K562 (cell line): ENCODE results near the gene IRF3. TPM values are rescaled to one million over a fixed set of nuclear protein-coding genes. Genes with fewer than 3 reads are reported as not detected.

Experiments
- ATAC-seq: fragments of 200-7000 bp; cut with Tn5 transposase; 3 replicates; pipeline ENCODE4 v1.9.1; 2020; ENCODE audit warnings: moderate library complexity
- BruUV-seq: library from RNA; stranded (reverse); fragments of 400-500 nt; replicated peaks from 2 replicates; lab custom pipeline; 2021; lab: Mats Ljungman, UMichigan
- CTCF ChIA-PET: fragments of 300-600 bp; formaldehyde crosslinking; extraction: SDS; loops from one replicate; lab custom pipeline; 2021; ENCODE audit warnings: low intra/inter-chr PET ratio; lab: Yijun Ruan, JAX
- POLR2A ChIA-PET: fragments of 300-600, 350-650 bp; sonication (Branson Sonifier 250); formaldehyde crosslinking; extraction: SDS; loops from one replicate; lab custom pipeline; 2021; ENCODE audit warnings: antibody characterized with exemption, inconsistent platforms; lab: Yijun Ruan, JAX
- DNase-seq, 4 experiments: peaks; one replicate each; pipeline versions ENCODE4 v3.0.0 to v3.0.0-alpha.2; 2011 to 2018; ENCODE audit warnings: low spot score in 3 of 4, mixed read lengths in 3 of 4; ENCODE audit errors: extremely low read depth in 1 of 4
- FAIRE-seq: peaks from 2 replicates; lab custom pipeline; 2011; peaks lifted over from hg19 to GRCh38; lab: Jason Lieb, UNC
- H2AFZ ChIP-seq: 2 replicates; pipeline ENCODE4 v1.6.0; 2011; ENCODE audit warnings: low read depth, low read length, control low read depth, inconsistent platforms
- H3K27ac ChIP-seq: fragments of 200-600 bp; 3 replicates; pipeline ENCODE4 v1.8.0; 2011; ENCODE audit warnings: low read depth, mild to moderate bottlenecking, control low read depth, inconsistent platforms, low read length, moderate library complexity, mixed read lengths; ENCODE audit errors: extremely low read depth
- H3K27me3 ChIP-seq, 2 experiments: fragments of 300-600 bp in 1 of 2; 2 replicates in 1 of 2; 3 replicates in 1 of 2; pipeline versions ENCODE4 v1.6.0 to v1.8.0; 2011; ENCODE audit warnings: inconsistent platforms in 2 of 2, low read length in 2 of 2, mild to moderate bottlenecking in 1 of 2, mixed read lengths in 1 of 2, moderate library complexity in 1 of 2; ENCODE audit not compliant: control insufficient read depth in 2 of 2, insufficient read depth in 2 of 2
- H3K36me3 ChIP-seq: fragments of 300-600 bp; 3 replicates; pipeline ENCODE4 v1.8.0; 2011; ENCODE audit warnings: mild to moderate bottlenecking, low read length, inconsistent platforms; ENCODE audit not compliant: control insufficient read depth, insufficient read depth
- H3K4me1 ChIP-seq, 2 experiments: fragments of 200-600 bp in 1 of 2; replicated peaks in 1 of 2; 2 replicates in 1 of 2; 3 replicates in 1 of 2; pipeline versions ENCODE4 v1.5.1 to v1.8.0; 2011; ENCODE audit warnings: inconsistent platforms in 2 of 2, low read length in 2 of 2, mild to moderate bottlenecking in 1 of 2, mixed read lengths in 1 of 2, moderate library complexity in 1 of 2; ENCODE audit not compliant: control insufficient read depth in 2 of 2, insufficient read depth in 2 of 2
- H3K4me2 ChIP-seq: 2 replicates; pipeline ENCODE4 v1.6.1; 2011; ENCODE audit warnings: low read length, control low read depth, inconsistent platforms, mixed read lengths; ENCODE audit not compliant: insufficient read depth
- H3K4me3 ChIP-seq: fragments of 200-600 bp; sonication (generic), shearing (Covaris generic); 2 replicates; pipeline ENCODE4 v1.5.1; 2016; ENCODE audit warnings: control low read depth, inconsistent platforms
- H3K79me2 ChIP-seq: fragments of 200-600 bp; 3 replicates; pipeline ENCODE4 v1.8.0; 2011; ENCODE audit warnings: low read length, inconsistent platforms; ENCODE audit not compliant: control insufficient read depth, insufficient read depth
- H3K9ac ChIP-seq, 2 experiments: 2 replicates each; pipeline versions ENCODE4 v1.6.0 to v1.6.1; 2011; ENCODE audit warnings: low read depth in 2 of 2, low read length in 2 of 2, control low read depth in 1 of 2, inconsistent platforms in 1 of 2, mild to moderate bottlenecking in 1 of 2, mixed read lengths in 1 of 2; ENCODE audit not compliant: insufficient read depth in 1 of 2
- H3K9me1 ChIP-seq: one replicate; pipeline ENCODE4 v1.6.0; 2011; ENCODE audit warnings: inconsistent platforms, mild to moderate bottlenecking, low read length, moderate library complexity; ENCODE audit not compliant: control insufficient read depth, insufficient read depth
- H3K9me3 ChIP-seq: replicated peaks from 2 replicates; pipeline ENCODE4 v1.5.1; 2011; ENCODE audit warnings: low read depth, low read length, inconsistent platforms; ENCODE audit not compliant: control insufficient read depth, insufficient read depth
- H4K20me1 ChIP-seq: replicated peaks from 2 replicates; pipeline ENCODE4 v1.6.1; 2011; ENCODE audit warnings: low read length, inconsistent platforms, mixed read lengths; ENCODE audit not compliant: control insufficient read depth, insufficient read depth
- BCOR ChIP-seq: fragments of 450-650 bp; IDR thresholded peaks from 2 replicates; pipeline ENCODE4 v1.6.1; 2016
- KDM1A ChIP-seq, 2 experiments: fragments of 450-650 bp; IDR thresholded peaks; 2 replicates each; pipeline ENCODE4 v1.6.1; 2016; ENCODE audit warnings: mild to moderate bottlenecking in 2 of 2
- NCOA2 ChIP-seq, 2 experiments: fragments of 450-650 bp; IDR thresholded peaks; 2 replicates each; pipeline ENCODE4 v1.6.1; 2018; ENCODE audit warnings: mild to moderate bottlenecking in 2 of 2, moderate library complexity in 1 of 2; ENCODE audit not compliant: partially characterized antibody in 2 of 2
- POLR2G ChIP-seq: fragments of 200-400 bp; formaldehyde crosslinking; IDR thresholded peaks from 2 replicates; pipeline ENCODE4 v1.6.1; 2017; ENCODE audit warnings: low read depth, mild to moderate bottlenecking, antibody characterized with exemption, low read length, moderate library complexity
- RBFOX2 ChIP-seq: fragments of 200-400 bp; formaldehyde crosslinking; IDR thresholded peaks from 2 replicates; pipeline ENCODE4 v1.6.1; 2017; ENCODE audit warnings: low read depth, mild to moderate bottlenecking, low read length, moderate library complexity
- SREBF2 ChIP-seq: sonication (generic); formaldehyde crosslinking; IDR thresholded peaks from 2 replicates; pipeline ENCODE4 v1.4.0; 2020; ENCODE audit warnings: mild to moderate bottlenecking, missing genetic modification reagents
- WGBS: fragments of 100-300 bp; shearing (Covaris generic); methylation state at CpG from one replicate; pipeline ENCODE4 v1.1.6; 2016; ENCODE audit warnings: low coverage, mixed read lengths; ENCODE audit not compliant: insufficient coverage; ENCODE audit errors: missing lambda C conversion rate; 5-methylcytosine and 5-hydroxymethylcytosine counted together
- in situ Hi-C: fragments of 300-500 bp; cut with MboI; formaldehyde crosslinking; loops from 4 replicates; pipeline ENCODE4 v1.15.0; 2018; ENCODE audit warnings: inconsistent platforms, mixed read lengths
- intact Hi-C: fragments of 100-400 bp; cut with micrococcal nuclease; formaldehyde crosslinking; loops from 2 replicates; pipeline ENCODE4 v1.14.2; 2022
- polyA plus RNA-seq, 8 experiments: library from polyadenylated mRNA; depleted of rRNA in 4 of 8; stranded (reverse) in 5 of 8; unstranded in 3 of 8; fragments of >200 nt; fragmentation: Nextera tagmentation in 2 of 8; fragmentation: Illumina TruSeq in 1 of 8; extraction: Ambion mirVana in 2 of 8; extraction: Trizol in 1 of 8; gene quantifications; 2 replicates each; pipeline versions ENCODE4 v1.2.1 to v1.2.3, GENCODE V29; 2011 to 2014; ENCODE audit warnings: inconsistent platforms in 1 of 8, missing spikeins in 1 of 8
- total RNA-seq, 7 experiments: library from RNA; depleted of rRNA in 6 of 7; stranded (reverse); fragments of >200 nt in 6 of 7; fragmentation: Illumina TruSeq in 2 of 7; extraction: Trizol in 2 of 7; gene quantifications; 2 replicates each; pipeline versions ENCODE4 v1.2.1 to v1.2.3, GENCODE V29; 2011 to 2021; ENCODE audit warnings: low replicate concordance in 1 of 7
- TF ChIP-seq, protein P1 (sequence below), 3 experiments: fragments of 200-800 bp in 1 of 3; fragments of 250-450 bp in 1 of 3; fragments of 450-650 bp in 1 of 3; sonication (Bioruptor Pico) in 1 of 3; sonication (Bioruptor generic) in 1 of 3; formaldehyde crosslinking in 1 of 3; IDR thresholded peaks; 2 replicates each; pipeline versions ENCODE4 v1.6.1 to v1.8.0; 2016 to 2022; ENCODE audit warnings: mild to moderate bottlenecking in 2 of 3, missing genetic modification characterization in 2 of 3, missing compliant biosample characterization in 1 of 3, moderate library complexity in 1 of 3
- TF ChIP-seq, protein P2 (sequence below): fragments of 450-650 bp; IDR thresholded peaks from 2 replicates; pipeline ENCODE4 v1.6.1; 2017; ENCODE audit warnings: antibody characterized with exemption, mild to moderate bottlenecking

IRF3 gene
- total and polyA plus RNA-seq, 9 of the 15 experiments (the other 6 are each of a cell fraction or from before 2014, with no cell fraction given), result 7.5 to 145 (median 65.4) TPM

DNA sequence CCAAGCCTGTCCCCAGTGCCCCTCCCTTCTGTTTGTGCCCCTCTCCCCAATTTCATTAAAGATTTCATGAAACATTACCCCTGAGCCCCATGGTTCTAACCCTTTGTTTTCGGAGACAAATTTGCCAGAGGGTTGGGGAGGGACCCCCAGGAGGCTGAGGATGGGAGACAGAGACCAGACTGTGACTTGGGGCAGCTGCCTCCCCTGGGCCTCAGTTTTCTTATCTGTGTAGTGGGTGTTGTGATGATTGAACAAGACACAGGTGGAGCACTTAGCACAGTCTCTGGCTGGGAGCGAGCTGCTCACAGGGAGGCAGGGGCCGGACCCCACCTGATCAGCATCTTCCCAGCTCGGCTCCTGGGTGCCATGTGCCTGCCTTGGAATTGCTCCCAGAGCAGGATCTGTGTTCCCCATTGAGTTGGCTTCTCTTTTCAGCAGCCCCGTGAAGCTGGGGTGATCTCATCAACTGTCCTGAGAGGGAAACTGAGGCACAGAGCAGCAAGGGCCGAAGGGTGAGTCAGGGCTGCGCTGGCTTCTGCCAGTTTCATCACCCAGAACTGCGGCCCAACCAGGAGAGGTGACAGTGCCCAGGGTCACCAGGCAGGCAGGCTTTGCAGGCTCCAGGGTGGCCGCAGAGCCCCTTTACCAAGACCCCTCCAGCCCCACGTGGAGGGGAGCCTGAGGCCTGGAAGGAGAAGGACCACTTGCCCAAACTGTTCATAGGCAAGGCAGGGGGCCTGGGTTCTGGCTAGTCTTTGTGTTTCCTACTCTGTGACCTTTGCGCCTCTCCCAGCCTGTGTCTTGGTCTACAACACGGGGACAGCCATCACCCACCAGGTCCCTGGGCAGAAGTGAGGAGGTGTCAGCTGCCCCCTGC is 6.9 kb downstream of the IRF3 start:
- BruUV-seq, result no TSS peak
- ATAC-seq (no peak), FAIRE-seq (no peak), DNase-seq (no peak)
- Histone ChIP-seq H3K9ac (no peak overlapping the region), H3K4me3 (no peak overlapping the region), H3K4me2 (no peak overlapping the region), H3K27me3 (no peaks in the 10 kb centered on the region), H3K9me3 (0 out of 2 replicates have a peak, but pooled peaks cover 2% of the 10 kb centered on the region), H3K4me1 (peaks cover 0 to 24% of the 10 kb centered on the region in 2 experiments; a peak in 2 of 5 replicates), H3K36me3 (peaks cover 91% of the 10 kb centered on the region; the same call in 2 of the 3 replicates), H4K20me1 (0 out of 2 replicates have a peak, but pooled peaks cover 14% of the 10 kb centered on the region), H2AFZ (no peak overlapping the region), H3K27ac (no peak overlapping the region)
- intact Hi-C loops, result no loop called here
- POLR2A ChIA-PET, result interaction anchor here (0.6 to 4.8 kb wide), 5 partner anchors 7 to 203 kb away, joined by 3 to 28 read pairs (median 3); partner anchors contain the start of genes BCL2L12, IRF3 and SCAF1
- TF ChIP-seq SREBF2 (CRISPR knock-in tag), result no peak
- TF ChIP-seq, protein P1, sequence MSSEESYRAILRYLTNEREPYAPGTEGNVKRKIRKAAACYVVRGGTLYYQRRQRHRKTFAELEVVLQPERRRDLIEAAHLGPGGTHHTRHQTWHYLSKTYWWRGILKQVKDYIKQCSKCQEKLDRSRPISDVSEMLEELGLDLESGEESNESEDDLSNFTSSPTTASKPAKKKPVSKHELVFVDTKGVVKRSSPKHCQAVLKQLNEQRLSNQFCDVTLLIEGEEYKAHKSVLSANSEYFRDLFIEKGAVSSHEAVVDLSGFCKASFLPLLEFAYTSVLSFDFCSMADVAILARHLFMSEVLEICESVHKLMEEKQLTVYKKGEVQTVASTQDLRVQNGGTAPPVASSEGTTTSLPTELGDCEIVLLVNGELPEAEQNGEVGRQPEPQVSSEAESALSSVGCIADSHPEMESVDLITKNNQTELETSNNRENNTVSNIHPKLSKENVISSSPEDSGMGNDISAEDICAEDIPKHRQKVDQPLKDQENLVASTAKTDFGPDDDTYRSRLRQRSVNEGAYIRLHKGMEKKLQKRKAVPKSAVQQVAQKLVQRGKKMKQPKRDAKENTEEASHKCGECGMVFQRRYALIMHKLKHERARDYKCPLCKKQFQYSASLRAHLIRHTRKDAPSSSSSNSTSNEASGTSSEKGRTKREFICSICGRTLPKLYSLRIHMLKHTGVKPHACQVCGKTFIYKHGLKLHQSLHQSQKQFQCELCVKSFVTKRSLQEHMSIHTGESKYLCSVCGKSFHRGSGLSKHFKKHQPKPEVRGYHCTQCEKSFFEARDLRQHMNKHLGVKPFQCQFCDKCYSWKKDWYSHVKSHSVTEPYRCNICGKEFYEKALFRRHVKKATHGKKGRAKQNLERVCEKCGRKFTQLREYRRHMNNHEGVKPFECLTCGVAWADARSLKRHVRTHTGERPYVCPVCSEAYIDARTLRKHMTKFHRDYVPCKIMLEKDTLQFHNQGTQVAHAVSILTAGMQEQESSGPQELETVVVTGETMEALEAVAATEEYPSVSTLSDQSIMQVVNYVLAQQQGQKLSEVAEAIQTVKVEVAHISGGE (CRISPR knock-in tag; IDR thresholded peaks at IDR 0.05), result 0 out of 6 replicates have a peak, but pooled peaks of 1 of the 3 experiments have one; percentile 23
- TF ChIP-seq RBFOX2, result peak; percentile 58
- peak; percentile 56 for TF ChIP-seq POLR2G
- peak in 1 of 2 experiments; percentile 36; a peak in 1 of 4 replicates for TF ChIP-seq KDM1A (IDR thresholded peaks at IDR 0.05)
- TF ChIP-seq, protein P2, sequence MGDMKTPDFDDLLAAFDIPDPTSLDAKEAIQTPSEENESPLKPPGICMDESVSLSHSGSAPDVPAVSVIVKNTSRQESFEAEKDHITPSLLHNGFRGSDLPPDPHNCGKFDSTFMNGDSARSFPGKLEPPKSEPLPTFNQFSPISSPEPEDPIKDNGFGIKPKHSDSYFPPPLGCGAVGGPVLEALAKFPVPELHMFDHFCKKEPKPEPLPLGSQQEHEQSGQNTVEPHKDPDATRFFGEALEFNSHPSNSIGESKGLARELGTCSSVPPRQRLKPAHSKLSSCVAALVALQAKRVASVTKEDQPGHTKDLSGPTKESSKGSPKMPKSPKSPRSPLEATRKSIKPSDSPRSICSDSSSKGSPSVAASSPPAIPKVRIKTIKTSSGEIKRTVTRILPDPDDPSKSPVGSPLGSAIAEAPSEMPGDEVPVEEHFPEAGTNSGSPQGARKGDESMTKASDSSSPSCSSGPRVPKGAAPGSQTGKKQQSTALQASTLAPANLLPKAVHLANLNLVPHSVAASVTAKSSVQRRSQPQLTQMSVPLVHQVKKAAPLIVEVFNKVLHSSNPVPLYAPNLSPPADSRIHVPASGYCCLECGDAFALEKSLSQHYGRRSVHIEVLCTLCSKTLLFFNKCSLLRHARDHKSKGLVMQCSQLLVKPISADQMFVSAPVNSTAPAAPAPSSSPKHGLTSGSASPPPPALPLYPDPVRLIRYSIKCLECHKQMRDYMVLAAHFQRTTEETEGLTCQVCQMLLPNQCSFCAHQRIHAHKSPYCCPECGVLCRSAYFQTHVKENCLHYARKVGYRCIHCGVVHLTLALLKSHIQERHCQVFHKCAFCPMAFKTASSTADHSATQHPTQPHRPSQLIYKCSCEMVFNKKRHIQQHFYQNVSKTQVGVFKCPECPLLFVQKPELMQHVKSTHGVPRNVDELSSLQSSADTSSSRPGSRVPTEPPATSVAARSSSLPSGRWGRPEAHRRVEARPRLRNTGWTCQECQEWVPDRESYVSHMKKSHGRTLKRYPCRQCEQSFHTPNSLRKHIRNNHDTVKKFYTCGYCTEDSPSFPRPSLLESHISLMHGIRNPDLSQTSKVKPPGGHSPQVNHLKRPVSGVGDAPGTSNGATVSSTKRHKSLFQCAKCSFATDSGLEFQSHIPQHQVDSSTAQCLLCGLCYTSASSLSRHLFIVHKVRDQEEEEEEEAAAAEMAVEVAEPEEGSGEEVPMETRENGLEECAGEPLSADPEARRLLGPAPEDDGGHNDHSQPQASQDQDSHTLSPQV, result no peak
- peak; percentile 73 for TF ChIP-seq BCOR
- TF ChIP-seq NCOA2 (IDR thresholded peaks at IDR 0.05; ENCODE audit: partially characterized antibody in 2 of 2), result no peak
- TF ChIP-seq, all 486 proteins: peak for 5
- H3K79me2 ChIP-seq, result peaks cover 7% of the 10 kb centered on the region
- CTCF ChIA-PET, result no interaction called here
- 93% methylated on average over 11 of the region's 12 CpGs for WGBS
- in situ Hi-C loops, result no loop called here
- H3K9me1 ChIP-seq, result peaks cover 2% of the 10 kb centered on the region
